Left forelimb (tissue), 1 donor: ENCODE data around the gene FAM163B.
"Not testable (repeated sequence)": the region's sequence is repeated elsewhere in the genome, so short reads cannot be mapped to it uniquely, and the experiment has no call there.

Experiments used
- DNase-seq: peaks from one replicate; pipeline ENCODE4 v3.0.0-alpha.2; 2018; ENCODE audit warnings: low spot score

FAM163B gene

GRCh38 chr9:133639613-133640012 lies 30.4 kb upstream of the FAM163B start:
- no peak for DNase-seq

GRCh38 chr9:133638711-133639110 lies 29.5 kb upstream of the FAM163B start:
- no peak for DNase-seq

GRCh38 chr9:133638076-133638475 lies 28.9 kb upstream of the FAM163B start:
- no peak for DNase-seq

GRCh38 chr9:133637451-133638055 lies 28.4 kb upstream of the FAM163B start:
- no peak for DNase-seq

GRCh38 chr9:133636902-133637301 lies 27.7 kb upstream of the FAM163B start:
- DNase-seq: no peak

GRCh38 chr9:133635533-133636531 lies 26.6 kb upstream of the FAM163B start, which contains the start of gene DBH:
TSS of gene DBH (plus strand) at chr9:133636363. CDS start at chr9:133636372, 9 bp downstream.
- DNase-seq: no peak

- no peak for DNase-seq
These were observed 25.9 kb upstream of the FAM163B start for GRCh38 chr9:133635098-133635497.

GRCh38 chr9:133634081-133634691 lies 25.0 kb upstream of the FAM163B start:
- DNase-seq: no peak

GRCh38 chr9:133633681-133634080 lies 24.5 kb upstream of the FAM163B start:
- DNase-seq: no peak

GRCh38 chr9:133632806-133633680 lies 23.9 kb upstream of the FAM163B start:
- no peak for DNase-seq

GRCh38 chr9:133631111-133631510 lies 21.9 kb upstream of the FAM163B start:
- no peak for DNase-seq

- no peak for DNase-seq
These were observed 20.3 kb upstream of the FAM163B start for GRCh38 chr9:133629221-133630110.

- no peak for DNase-seq
These were observed 19.6 kb upstream of the FAM163B start for GRCh38 chr9:133628766-133629165.

- no peak for DNase-seq
These were observed 18.2 kb upstream of the FAM163B start for GRCh38 chr9:133627341-133627740.

GRCh38 chr9:133626008-133626407 lies 16.8 kb upstream of the FAM163B start:
- DNase-seq: not testable (repeated sequence)

- DNase-seq: no peak
These were observed 13.4 kb upstream of the FAM163B start for GRCh38 chr9:133622555-133622954.

- no peak for DNase-seq
These were observed 12.6 kb upstream of the FAM163B start for GRCh38 chr9:133621725-133622267.

GRCh38 chr9:133619791-133620190 lies 10.6 kb upstream of the FAM163B start:
- no peak for DNase-seq

- DNase-seq: no peak
These were observed 9.5 kb upstream of the FAM163B start for GRCh38 chr9:133618726-133619125.

GRCh38 chr9:133616643-133617405 lies 7.6 kb upstream of the FAM163B start:
- no peak for DNase-seq
